Mesendoderm (in vitro differentiated cells): Measurements from ENCODE around the gene DCST2.

Source experiments
- DNase-seq: peaks from one replicate; pipeline ENCODE4 v3.0.0; 2013
- H2AK5ac ChIP-seq: 2 replicates; pipeline ENCODE4 v1.6.1; 2013; ENCODE audit warnings: low read length, inconsistent platforms
- H2BK120ac ChIP-seq: 2 replicates; pipeline ENCODE4 v1.6.1; 2013; ENCODE audit warnings: low read depth, mild to moderate bottlenecking, low read length, moderate library complexity, mixed read lengths
- H2BK15ac ChIP-seq: replicated peaks from 2 replicates; pipeline ENCODE4 v1.6.1; 2013; ENCODE audit warnings: low read depth, mild to moderate bottlenecking, moderate library complexity
- H2BK5ac ChIP-seq: 2 replicates; pipeline ENCODE4 v1.6.1; 2013; ENCODE audit warnings: low read length, inconsistent platforms
- H3K18ac ChIP-seq: 2 replicates; pipeline ENCODE4 v1.6.1; 2013; ENCODE audit warnings: mild to moderate bottlenecking, low read length, mixed read lengths
- H3K23ac ChIP-seq: one replicate; pipeline ENCODE4 v1.6.1; 2013; ENCODE audit warnings: low read length
- H3K27ac ChIP-seq: 2 replicates; pipeline ENCODE4 v1.5.1; 2013; ENCODE audit warnings: low read depth, mild to moderate bottlenecking, inconsistent platforms, low read length, moderate library complexity
- H3K27me3 ChIP-seq: 2 replicates; pipeline ENCODE4 v1.6.1; 2013; ENCODE audit warnings: low read length, control low read depth, mild to moderate bottlenecking, inconsistent platforms; ENCODE audit not compliant: insufficient read depth, poor library complexity
- H3K36me3 ChIP-seq: 2 replicates; pipeline ENCODE4 v1.6.1; 2013; ENCODE audit warnings: low read length, inconsistent platforms; ENCODE audit not compliant: control insufficient read depth, insufficient read depth
- H3K4ac ChIP-seq: one replicate; pipeline ENCODE4 v1.6.1; 2013; ENCODE audit warnings: low read depth, mild to moderate bottlenecking, low read length, moderate library complexity
- H3K4me1 ChIP-seq: 2 replicates; pipeline ENCODE4 v1.6.1; 2013; ENCODE audit warnings: low read depth, low read length, inconsistent platforms; ENCODE audit not compliant: control insufficient read depth
- H3K4me2 ChIP-seq: 2 replicates; pipeline ENCODE4 v1.6.1; 2013; ENCODE audit warnings: low read length
- H3K4me3 ChIP-seq: 2 replicates; pipeline ENCODE4 v1.5.1; 2013; ENCODE audit warnings: mild to moderate bottlenecking, low read length
- H3K56ac ChIP-seq: one replicate; pipeline ENCODE4 v1.6.1; 2013; ENCODE audit warnings: low read length
- H3K79me1 ChIP-seq: 2 replicates; pipeline ENCODE4 v1.6.1; 2013; ENCODE audit warnings: low read length, inconsistent platforms
- H3K79me2 ChIP-seq: 2 replicates; pipeline ENCODE4 v1.6.1; 2013; ENCODE audit warnings: mild to moderate bottlenecking, low read length; ENCODE audit not compliant: control insufficient read depth, insufficient read depth
- H3K9ac ChIP-seq: 2 replicates; pipeline ENCODE4 v1.6.1; 2013; ENCODE audit warnings: low read length, inconsistent platforms
- H4K5ac ChIP-seq: one replicate; pipeline ENCODE4 v1.6.1; 2013; ENCODE audit warnings: low read length
- H4K8ac ChIP-seq: one replicate; pipeline ENCODE4 v1.6.1; 2013; ENCODE audit warnings: low read depth, mild to moderate bottlenecking, control low read depth, low read length, moderate library complexity
- WGBS: extraction: QIAGEN DNeasy Blood & Tissue Kit; methylation state at CpG from one replicate; pipeline ENCODE4 v1.1.7; 2013; ENCODE audit warnings: low lambda C conversion rate, missing lambda C conversion rate; ENCODE audit not compliant: insufficient coverage; ENCODE audit errors: extremely low coverage; 5-methylcytosine and 5-hydroxymethylcytosine counted together

Gene DCST2

DNA sequence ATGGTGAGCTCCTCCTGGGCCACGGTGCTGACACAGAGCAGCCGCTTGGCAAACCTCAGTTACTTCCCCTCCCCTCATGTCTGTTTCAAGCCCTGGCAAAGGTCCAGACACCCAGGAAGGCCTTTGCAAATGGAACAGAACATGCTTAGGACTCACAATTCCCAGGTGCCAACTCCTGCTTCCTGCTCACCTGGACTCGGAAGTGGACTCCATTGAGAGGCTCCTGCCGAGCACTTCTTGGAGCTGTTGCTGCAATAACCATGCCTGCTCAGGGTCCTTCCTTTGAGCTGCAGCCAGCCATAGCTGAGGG lies 10.7 kb downstream of the DCST2 start:
- Histone ChIP-seq H3K4me3 (no peak overlapping the region), H3K9ac (no peak overlapping the region), H3K36me3 (no peaks in the 10 kb centered on the region), H3K56ac (no peak overlapping the region), H3K23ac (no peak overlapping the region), H3K27ac (no peak overlapping the region), H4K8ac (no peak overlapping the region), H2BK5ac (no peak overlapping the region), H2BK120ac (no peak overlapping the region), H4K5ac (no peak overlapping the region), H3K4me1 (no peaks in the 10 kb centered on the region), H3K4me2 (no peak overlapping the region), H3K79me2 (no peaks in the 10 kb centered on the region), H3K27me3 (no peaks in the 10 kb centered on the region), H3K79me1 (no peaks in the 10 kb centered on the region), H2BK15ac (no peak overlapping the region), H3K4ac (no peak overlapping the region), H2AK5ac (no peak overlapping the region), H3K18ac (no peak overlapping the region)
- DNase-seq, result no peak
- no CpG with 5 or more reads among the region's 4 CpGs for WGBS

GRCh38 chr1:155022136-155022926 lies 11.2 kb downstream of the DCST2 start:
- Histone ChIP-seq H3K56ac (no peak overlapping the region), H4K5ac (no peak overlapping the region), H3K79me2 (no peaks in the 10 kb centered on the region), H3K36me3 (no peaks in the 10 kb centered on the region), H3K4me1 (peaks cover 3% of the 10 kb centered on the region), H3K4ac (no peak overlapping the region), H3K9ac (no peak overlapping the region), H2BK15ac (no peak overlapping the region), H2BK120ac (no peak overlapping the region), H3K23ac (no peak overlapping the region), H3K4me3 (no peak overlapping the region), H2AK5ac (no peak overlapping the region), H2BK5ac (no peak overlapping the region), H3K79me1 (no peaks in the 10 kb centered on the region), H3K4me2 (no peak overlapping the region), H3K27me3 (no peaks in the 10 kb centered on the region), H3K27ac (no peak overlapping the region), H3K18ac (no peak overlapping the region), H4K8ac (no peak overlapping the region)
- WGBS, result no CpG with 5 or more reads among the region's 8 CpGs
- peak; percentile 42 for DNase-seq

- H3K4me2 ChIP-seq, result no peak overlapping the region
- H3K36me3 ChIP-seq, result no peaks in the 10 kb centered on the region
- no peak overlapping the region for H3K18ac ChIP-seq
- no peak overlapping the region for H2BK120ac ChIP-seq
- H4K8ac ChIP-seq, result no peak overlapping the region
- peaks cover 5% of the 10 kb centered on the region for H3K4me1 ChIP-seq
- H2AK5ac ChIP-seq, result no peak overlapping the region
- H3K56ac ChIP-seq, result no peak overlapping the region
- H3K23ac ChIP-seq, result no peak overlapping the region
- no peak overlapping the region for H2BK5ac ChIP-seq
- no peak overlapping the region for H3K4ac ChIP-seq
- H3K79me2 ChIP-seq, result no peaks in the 10 kb centered on the region
- H3K27me3 ChIP-seq, result no peaks in the 10 kb centered on the region
- no peak for DNase-seq
- no peak overlapping the region for H3K9ac ChIP-seq
- H2BK15ac ChIP-seq, result no peak overlapping the region
- no peak overlapping the region for H3K4me3 ChIP-seq
- WGBS, result no CpG with 5 or more reads among the region's 11 CpGs
- H3K79me1 ChIP-seq, result no peaks in the 10 kb centered on the region
- H4K5ac ChIP-seq, result no peak overlapping the region
- H3K27ac ChIP-seq, result no peak overlapping the region
These were observed 14.0 kb downstream of the DCST2 start for GRCh38 chr1:155019377-155020245.

DNA sequence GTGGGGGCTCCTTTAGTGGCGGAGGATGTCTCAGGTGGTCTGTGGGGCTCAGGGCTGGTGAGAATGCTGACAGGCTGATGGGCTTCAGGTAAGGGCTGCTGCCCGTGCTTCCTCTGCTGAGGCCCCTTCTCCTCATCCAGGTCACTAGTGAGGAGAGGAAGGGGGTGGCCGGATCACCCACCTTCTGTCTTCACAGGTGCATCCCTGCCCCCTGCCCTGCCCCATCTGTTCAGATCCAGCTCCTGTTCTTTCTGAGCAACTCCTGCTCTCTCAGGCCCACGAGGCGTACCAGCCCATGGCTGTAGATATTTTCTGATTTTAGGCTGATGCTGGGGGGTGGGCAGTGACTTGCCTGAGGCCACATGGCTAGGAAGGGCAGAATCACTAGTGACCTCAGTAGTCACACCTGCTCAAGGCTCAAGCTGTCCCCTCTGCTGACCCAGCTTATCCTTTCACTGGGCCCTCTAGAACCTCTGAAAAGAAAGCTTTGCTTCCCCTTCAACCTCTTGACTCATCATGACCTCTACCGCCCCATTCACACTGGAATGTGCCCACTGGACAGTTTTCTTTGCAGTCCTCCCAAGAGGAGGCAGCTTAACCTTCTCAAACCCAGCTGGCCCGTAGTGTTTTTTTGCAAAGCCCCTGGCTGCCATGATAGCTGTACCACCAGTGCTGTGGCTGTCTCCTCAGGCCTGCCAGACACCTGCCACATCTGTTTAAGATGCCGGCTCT lies 14.8 kb downstream of the DCST2 start:
- Histone ChIP-seq H3K27ac (no peak overlapping the region), H3K56ac (no peak overlapping the region), H2BK15ac (no peak overlapping the region), H4K5ac (no peak overlapping the region), H3K4ac (no peak overlapping the region), H2AK5ac (no peak overlapping the region), H3K79me1 (no peaks in the 10 kb centered on the region), H2BK120ac (no peak overlapping the region), H4K8ac (no peak overlapping the region), H3K9ac (no peak overlapping the region), H3K4me3 (no peak overlapping the region), H3K79me2 (no peaks in the 10 kb centered on the region), H3K4me2 (no peak overlapping the region), H2BK5ac (no peak overlapping the region), H3K4me1 (peaks cover 8% of the 10 kb centered on the region), H3K36me3 (no peaks in the 10 kb centered on the region), H3K23ac (no peak overlapping the region), H3K27me3 (no peaks in the 10 kb centered on the region), H3K18ac (no peak overlapping the region)
- no CpG with 5 or more reads among the region's 8 CpGs for WGBS
- no peak for DNase-seq

- Histone ChIP-seq H2BK120ac (no peak overlapping the region), H2AK5ac (peak overlapping the region; percentile 69), H4K5ac (no peak overlapping the region), H3K4ac (no peak overlapping the region), H3K36me3 (no peaks in the 10 kb centered on the region), H3K18ac (peak overlapping the region; percentile 24), H3K27me3 (no peaks in the 10 kb centered on the region), H3K56ac (peak overlapping the region; percentile 70), H3K4me2 (peak overlapping the region; percentile 42), H3K9ac (peak overlapping the region; percentile 65), H3K4me3 (no peak overlapping the region), H2BK5ac (no peak overlapping the region), H3K27ac (peak overlapping the region; percentile 37), H3K79me2 (no peaks in the 10 kb centered on the region), H4K8ac (no peak overlapping the region), H3K23ac (no peak overlapping the region), H2BK15ac (no peak overlapping the region), H3K4me1 (peaks cover 9% of the 10 kb centered on the region), H3K79me1 (no peaks in the 10 kb centered on the region)
- WGBS, result no CpG with 5 or more reads among the region's 6 CpGs
- DNase-seq, result no peak
These were observed 15.7 kb downstream of the DCST2 start for GRCh38 chr1:155017946-155018316.
